ENCODE results near the gene PTPRT.

GRCh38 chr20:42309050-42309449 lies 880.7 kb downstream of the PTPRT start:
- TF ChIP-seq, protein P1, sequence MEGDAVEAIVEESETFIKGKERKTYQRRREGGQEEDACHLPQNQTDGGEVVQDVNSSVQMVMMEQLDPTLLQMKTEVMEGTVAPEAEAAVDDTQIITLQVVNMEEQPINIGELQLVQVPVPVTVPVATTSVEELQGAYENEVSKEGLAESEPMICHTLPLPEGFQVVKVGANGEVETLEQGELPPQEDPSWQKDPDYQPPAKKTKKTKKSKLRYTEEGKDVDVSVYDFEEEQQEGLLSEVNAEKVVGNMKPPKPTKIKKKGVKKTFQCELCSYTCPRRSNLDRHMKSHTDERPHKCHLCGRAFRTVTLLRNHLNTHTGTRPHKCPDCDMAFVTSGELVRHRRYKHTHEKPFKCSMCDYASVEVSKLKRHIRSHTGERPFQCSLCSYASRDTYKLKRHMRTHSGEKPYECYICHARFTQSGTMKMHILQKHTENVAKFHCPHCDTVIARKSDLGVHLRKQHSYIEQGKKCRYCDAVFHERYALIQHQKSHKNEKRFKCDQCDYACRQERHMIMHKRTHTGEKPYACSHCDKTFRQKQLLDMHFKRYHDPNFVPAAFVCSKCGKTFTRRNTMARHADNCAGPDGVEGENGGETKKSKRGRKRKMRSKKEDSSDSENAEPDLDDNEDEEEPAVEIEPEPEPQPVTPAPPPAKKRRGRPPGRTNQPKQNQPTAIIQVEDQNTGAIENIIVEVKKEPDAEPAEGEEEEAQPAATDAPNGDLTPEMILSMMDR (IDR thresholded peaks at IDR 0.05) = no peak
- TF ChIP-seq POLR2A (IDR thresholded peaks at IDR 0.05) = no peak
